Endothelial cell of hepatic sinusoid (primary cell): ENCODE results near the gene SPTBN1.

Experiments used
- in situ Hi-C: cut with HindIII; loops from 2 replicates; pipeline ENCODE4 v1.10.0; 2017; ENCODE audit warnings: low sequenced_read_pairs

Gene SPTBN1

DNA sequence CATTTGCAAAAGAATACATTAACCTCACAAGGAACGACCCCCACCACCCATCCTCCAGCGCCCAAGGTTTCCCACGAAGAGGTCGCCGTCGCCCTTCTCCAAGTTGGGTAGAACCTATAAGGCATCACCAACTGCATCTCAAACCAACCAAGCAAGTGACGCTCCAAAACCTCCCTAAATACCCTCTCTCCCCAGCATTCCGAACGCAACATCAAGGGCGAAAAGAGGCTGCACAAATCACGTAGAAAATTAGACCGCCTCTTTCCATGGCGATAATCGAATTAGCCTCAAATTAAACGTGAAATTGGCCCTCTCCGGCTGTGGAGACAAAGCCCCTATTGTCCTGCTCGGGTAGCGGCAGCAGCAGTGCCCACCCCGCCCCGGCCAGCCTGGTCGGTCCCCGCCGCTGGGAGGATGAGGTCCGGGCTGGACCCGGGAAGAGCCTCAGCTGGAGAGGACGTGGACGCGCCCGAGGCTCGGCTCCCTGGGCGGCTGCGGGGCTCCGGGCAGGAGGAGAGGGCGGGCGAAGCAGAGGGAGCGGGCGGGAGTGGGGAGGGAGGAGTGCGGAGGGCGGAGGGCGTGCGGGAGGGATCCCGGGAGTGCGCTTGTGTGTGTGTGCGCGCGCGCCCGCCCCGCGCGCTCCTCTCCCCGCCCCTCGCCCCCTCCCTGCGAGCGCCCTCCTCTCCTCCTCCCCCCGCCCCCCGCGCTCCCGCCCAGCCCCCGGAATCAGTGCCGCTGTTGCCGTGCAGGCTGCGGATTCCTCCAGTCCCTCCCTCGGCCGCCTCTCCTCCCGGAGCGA, at the start of gene SPTBN1:
Gene SPTBN1 (plus strand): TSS at position 765 of the 799 bp plus-strand sequence. CDS start 70,092 bp downstream, outside the sequence.
- in situ Hi-C loops, result no loop called here

DNA sequence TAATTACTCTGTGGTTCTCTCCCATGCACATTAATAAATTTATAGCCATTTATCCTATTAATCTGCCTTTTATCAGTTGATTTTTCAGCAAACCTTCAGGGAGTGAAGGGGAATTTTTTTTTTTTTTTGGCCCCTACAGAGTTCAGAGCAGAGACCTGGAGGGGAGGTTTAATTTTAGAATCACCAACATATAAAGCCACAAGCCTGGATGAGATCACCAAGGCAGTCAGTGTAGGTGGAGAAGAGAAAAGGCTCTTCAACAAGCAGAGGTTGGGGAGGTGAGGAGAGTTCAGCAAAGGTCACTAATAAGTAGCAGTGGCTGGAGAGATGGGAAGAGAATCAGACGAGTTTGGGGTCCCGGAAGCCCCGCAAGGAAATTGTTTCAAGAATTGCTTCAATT, 48.4 kb upstream of the SPTBN1 start:
- in situ Hi-C loops, result no loop called here

DNA sequence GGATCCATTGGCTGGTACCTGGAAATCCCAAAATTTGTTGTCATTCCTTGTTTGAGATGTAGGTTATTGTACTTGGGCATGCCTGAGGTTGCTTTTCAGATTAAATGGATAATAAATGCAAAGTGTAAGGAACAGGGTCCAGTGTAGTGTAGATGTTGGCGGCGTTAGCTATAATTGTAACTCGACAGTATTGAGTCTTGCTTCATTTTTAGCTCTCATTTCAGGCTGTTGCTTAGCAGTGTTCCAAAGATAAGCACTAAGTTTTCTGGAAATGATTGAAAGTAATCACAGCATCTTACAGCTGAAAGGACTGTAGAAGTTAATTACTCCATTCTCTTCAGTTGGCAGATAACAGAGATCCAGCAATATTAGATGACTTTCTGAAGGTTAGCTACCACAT, 47.8 kb upstream of the SPTBN1 start:
- in situ Hi-C loops, result no loop called here

DNA sequence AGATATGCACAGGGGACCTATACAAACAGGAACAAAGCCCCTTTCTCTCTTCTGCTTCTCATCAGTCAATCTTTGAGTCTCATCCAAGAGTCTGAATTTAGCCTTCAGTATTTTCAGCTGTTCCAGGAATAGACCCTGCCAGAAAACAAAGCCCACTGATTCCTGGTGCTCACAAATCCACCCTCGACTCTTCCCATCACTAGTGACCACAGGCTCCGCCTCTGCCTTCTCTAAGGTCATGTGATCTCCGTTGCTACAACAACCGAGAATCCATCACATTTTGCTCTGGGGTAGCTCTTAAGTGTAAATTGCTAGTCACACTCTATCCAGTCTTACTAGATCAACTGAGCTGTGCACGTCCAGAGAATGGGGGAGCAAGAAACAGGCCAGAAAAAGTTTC, 46.4 kb upstream of the SPTBN1 start:
- in situ Hi-C loops, result no loop called here

DNA sequence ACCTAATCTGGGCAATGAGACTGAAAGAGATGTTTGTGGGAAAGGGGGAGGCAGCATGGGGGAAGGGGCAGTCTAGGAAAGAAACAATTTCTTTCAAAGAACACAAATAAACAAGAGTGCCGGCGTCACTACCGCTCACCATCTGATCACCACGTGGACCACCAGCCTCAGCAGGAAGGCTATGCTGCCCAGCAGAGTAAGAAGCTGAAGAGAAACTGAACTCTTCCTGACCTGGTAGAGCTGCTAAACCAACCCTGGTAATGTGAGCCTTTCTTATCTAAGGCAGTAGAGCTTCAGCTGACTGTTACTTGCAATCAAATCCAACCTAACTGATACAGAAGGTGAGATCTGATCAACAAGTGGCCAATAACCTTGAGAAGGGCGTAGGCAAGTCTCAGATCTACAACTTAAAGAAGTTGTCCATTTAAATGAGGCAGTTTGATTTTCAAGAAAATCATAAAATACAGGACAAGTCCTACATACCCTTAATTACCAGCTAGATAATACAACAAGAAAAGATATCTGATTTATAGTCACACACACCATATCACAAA, 44.2 kb upstream of the SPTBN1 start:
- in situ Hi-C loops, result no loop called here

DNA sequence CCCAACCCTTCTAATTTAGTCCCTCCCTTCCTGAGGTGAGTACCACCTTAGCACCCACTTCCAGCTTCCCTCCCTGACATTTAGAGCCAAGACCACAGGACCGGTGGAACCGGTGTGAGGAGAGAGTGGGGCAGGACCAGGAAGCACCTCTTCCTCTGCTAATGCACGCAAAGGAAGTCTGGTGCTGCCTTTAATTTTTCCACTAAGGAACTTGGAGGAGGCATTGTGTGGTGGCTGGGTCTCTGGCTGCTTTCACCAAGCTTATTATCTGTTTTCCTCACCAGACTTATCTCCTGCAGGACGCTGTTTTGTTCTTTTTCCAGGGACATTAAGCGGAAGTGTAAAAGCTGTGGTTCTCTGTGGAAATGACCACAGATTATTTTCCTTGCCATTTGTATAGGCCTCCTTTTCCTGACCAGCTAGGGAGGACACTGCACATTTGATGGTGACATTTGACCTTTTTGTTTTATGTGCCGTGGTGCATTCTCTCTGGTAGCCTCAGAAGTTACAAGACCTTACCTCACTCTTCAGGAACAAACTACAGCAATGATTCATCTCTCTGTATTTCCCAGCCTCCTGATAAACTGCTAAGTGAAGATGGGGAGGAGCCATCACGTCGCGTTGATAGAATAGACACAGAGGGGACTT, 39.8 kb upstream of the SPTBN1 start:
- in situ Hi-C loops, result no loop called here

DNA sequence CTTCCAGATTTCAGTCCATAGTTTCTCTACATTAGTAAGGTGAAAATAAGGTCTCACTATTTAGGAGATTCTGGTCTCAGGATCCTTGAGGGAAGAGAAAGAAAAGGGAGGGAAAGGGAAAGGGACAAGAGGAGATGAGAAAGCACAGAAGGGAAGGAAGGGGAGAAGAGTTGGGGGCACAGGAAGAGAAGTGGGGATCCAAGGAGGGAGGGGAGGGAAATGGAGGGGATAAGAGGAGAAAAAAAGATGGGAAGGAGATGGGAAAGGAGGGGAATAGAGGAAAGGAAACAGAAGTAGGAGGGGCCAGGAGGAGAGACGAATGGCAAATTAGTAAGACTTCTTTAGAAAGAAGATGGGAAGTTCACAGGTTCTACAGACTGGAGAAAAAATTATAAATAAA, 39.2 kb upstream of the SPTBN1 start:
- in situ Hi-C loops, result no loop called here

DNA sequence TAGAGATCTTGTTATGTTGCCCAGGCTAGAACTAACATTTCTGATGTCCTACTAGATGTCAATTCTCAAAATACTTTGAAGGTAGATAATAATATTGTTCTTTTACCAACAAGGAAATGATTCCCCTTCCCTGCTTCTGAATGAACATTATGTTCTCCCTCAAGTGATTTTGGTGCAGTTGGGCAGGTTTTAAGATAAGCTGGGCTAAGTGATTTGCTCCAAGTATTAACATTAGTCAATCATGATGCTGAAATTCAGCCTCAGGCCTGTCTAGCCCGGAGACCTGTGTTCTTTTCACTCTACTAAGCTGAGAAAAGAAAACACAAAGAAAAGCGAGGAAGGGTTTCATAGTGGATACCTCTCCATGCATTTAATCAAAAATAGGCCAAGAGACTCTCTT, 38.5 kb upstream of the SPTBN1 start:
- in situ Hi-C loops, result no loop called here

DNA sequence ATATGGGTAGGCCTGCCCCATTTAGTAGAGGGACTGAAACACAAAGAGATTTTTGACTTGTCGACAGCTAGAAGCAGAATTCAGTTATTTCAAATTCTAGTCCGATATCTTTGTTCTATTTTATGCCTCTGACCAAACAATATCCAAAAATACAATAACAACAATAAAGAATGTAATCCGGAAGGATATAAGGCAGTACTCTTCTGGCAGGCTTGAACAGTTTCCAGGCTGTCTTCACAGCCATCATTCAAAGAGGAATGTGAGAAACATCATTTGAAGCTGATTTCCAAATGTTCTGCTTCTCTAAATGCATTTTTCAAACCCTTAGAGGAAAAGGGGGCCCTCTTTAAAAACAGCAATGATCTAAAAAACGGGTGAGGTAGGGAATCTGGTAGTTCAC, 36.7 kb upstream of the SPTBN1 start:
- in situ Hi-C loops, result no loop called here

DNA sequence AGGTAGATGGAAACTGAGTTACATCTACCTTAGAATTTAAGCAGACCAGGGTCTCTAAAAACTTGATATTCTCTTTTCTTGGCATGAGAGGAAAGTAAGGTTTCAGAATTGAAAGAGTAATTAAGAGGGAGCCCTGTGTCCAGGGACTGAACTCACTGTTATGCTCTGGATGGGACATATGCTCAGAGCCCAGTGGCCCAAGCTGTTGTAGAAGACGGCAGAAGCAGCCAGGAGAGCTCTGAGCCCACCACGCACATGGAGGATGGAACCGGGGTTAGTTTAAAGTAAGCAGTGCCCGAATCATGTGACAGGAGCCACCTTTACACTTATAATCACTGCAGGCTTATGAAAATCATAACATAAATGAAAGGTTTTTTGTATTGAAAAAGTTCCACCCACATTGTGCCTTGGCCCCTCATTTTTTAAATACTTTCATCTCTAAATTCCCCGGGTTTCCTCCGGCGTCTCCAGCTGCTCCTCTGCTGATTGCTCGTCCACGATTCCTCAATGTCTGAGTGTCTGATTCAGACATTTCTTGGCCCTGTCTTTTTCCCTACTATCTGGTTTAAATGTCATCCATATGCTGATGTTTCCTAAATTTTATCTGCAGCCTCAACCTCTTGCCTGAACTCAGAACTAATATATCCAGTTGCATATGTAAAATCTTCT, 36.1 kb upstream of the SPTBN1 start:
- in situ Hi-C loops, result no loop called here

DNA sequence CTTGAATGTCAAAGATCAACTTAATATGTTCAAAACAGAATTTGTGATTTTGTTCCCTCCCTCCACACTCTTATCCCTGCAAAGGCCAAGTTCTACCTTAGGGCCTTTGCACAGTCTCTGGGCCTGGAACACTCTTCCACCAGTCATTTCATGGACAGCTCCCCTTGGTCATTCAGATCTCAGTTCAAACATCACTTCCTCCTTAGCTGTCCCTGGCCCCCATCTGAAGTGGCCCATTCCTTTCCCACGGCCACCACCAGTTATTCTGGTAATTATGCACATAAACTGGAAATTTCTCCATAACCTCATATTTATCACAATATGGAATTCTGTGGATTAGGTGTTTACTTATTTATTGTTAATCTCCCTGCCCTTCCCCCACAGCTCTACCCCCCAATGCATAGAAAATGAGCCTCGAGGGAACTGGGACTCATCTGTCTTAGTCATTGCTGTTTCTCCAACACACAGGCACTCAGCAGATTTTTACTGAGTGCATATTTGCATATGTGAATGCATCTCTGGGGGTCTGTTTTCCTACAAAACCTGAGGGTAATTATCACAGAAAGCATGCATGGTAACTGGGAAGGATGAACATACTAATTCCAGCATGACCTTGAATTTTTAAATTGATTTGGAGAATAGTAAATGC, 35.5 kb upstream of the SPTBN1 start:
- in situ Hi-C loops, result no loop called here

DNA sequence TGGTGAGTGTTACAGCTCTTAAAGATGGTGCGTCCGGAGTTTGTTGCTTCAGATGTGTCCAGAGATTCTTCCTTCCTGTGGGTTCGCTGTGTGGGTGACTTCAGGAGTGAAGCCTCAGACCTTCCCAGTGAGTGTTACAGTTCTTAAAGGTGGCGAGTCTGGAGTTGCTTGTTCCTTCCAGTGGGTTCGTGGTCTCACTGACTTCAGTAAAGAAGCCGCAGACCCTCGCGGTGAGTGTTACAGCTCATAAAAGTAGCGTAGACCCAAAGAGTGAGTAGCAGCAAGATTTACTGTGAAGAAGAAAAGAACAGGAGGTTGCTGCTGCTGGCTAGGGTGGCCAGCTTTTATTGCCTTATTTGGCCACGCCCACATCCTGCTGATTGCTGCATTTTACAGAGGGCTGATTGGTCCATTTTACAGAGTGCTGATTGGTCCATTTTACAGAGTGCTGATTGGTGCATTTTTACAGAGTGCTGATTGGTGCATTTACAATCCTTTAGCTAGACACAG, 34.0 kb upstream of the SPTBN1 start:
- in situ Hi-C loops, result no loop called here

DNA sequence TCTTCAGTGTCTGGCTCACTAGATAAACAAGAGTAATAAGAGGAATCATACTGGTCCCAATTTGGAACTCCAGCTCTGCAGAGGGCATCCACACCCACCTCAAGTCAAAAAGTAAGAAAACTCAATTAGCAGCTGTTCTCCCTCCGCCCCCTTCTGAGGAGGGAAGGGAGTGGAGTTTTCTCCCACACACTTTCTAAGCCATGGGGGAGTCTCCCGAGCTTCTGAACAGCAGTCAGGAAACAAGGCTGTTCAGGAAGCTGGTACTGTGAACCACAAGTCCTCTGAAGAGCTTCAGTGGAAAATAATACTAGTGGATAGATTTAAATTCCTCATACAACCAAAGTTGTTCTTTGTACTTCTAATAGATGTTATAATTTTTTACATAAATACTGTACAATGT, 32.9 kb upstream of the SPTBN1 start:
- in situ Hi-C loops, result no loop called here

DNA sequence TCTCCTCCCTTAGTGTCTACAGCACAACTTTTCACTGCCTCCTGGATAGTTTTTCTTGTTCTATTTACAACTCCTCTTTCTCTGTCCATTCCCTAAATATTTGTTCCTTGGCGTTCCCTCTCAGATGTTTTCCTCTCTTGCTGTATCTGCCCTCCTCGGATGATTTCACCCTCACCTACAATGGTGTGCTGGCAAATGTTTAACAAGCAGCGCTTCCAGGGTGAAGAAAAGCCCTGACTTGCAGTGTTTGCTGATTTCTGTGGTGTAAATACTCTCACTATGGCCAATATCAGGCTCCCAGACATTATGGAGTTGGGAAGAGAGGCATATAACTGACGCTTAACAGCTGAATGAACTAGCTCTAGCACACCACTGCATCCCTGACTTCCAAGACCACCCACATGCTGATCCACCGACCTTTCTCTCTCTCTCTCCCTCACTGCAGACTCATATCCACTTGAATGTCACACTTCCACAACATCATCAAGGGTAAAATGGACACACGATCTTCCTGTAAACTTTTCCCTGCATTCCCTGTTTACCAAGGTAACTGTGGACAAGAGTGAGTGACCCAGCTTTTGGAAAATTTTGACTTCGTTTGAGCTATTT, 31.5 kb upstream of the SPTBN1 start:
- in situ Hi-C loops, result no loop called here

DNA sequence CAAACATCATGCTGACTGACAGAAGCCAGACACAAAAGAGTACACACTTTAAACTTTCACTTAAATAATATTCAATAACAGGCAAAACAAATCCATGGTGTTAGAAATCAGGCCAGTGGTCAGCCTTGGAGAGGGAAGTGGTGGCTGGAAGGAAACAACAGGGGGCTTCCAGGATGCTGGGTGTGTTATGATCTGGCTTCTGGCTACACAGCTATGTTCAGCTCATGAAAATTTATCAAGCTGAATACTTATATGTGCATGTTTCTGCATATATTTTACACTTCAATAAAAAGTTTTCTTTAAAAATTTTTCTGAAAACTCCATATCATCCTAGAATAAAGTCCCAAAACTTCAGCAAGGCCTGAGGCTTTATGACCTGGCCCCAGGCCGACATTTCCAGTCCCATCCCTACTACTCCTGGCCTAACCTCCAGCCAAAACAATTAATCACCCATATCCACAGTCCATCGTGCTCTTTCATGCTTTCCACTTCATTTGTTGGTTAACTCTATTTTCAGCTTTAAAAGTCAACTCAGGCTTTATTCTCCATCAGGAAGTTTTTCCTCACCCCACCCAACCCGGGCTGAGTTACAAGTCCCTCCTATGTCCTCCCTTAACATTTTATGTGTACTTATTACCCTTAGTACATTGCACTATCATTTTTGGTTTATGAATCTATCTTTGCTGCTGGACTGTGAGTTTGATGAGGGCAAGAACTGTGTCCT, 27.9 kb upstream of the SPTBN1 start:
- in situ Hi-C loops, result no loop called here

DNA sequence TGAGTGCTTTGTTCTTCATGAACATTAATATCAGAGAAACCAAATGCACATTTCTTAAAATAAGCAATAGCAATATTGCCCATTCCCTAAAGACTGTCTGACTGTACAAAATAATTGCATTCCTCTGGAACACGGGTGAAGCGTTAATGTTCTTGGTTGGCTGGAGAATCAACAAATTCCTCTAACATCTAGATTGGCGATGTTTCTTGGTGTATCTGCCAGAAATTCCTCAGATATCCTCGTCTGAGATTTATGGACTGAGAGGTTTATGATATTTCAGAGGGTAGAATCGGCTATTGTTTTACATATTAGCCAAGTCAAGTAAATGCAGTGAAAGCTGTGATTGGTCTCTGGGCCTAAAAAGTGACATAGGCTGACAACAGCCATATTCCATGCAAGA, 27.1 kb upstream of the SPTBN1 start:
- in situ Hi-C loops, result no loop called here

DNA sequence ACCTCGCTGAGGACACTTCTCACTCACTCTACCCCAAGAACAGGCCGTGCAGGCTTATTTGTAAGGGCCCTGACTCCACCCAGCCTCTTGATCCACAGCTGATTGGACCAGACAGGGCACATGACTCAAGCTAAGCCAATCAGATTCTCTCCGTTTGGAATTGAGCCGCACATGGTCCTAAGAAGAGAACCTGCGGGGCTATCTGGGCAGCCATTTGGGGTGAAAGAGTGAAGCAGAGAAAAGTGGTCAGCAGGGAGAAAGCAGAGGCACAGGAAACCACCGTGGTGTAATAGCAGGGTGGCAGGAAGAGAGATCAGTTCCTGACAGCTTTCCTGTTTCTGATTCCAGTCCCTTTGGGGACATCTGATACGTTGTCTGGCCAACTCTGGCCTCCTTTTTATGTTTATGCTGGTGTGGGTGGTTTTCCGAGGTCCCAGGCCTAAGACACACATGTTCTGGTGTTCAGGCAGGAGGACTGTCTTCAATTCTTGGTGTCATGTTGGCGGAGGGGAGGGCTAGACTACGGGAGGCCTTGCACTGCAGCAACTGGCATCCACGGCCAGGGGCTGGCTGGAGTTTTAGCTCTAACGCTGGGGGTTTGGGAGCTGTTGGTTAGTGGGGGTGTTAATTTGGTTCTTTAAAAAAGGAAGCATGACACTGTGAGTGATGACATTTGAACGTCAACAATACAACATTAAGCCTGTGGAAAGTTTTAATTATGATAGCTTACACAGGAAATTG, 26.1 kb upstream of the SPTBN1 start:
- in situ Hi-C loops, result no loop called here

DNA sequence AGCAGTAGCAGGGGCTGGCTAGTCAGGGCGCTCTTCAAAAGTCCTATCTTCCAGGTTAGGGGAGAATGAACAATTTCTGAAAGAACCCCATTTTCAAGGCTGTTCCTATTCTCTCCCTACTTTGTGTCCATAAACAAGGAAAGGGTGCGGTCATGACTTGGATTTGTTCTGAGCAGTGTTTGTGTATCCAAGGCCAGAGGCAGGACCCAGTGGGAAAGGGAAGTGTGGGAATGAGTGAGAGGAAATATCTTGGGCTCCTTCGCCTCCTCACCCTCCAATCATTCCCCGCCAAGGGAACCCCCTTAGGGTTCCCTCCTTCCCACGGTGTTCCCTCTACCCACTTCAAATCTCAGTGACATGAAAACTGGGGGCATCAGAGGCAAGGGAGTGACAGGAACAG, 25.5 kb upstream of the SPTBN1 start:
- in situ Hi-C loops, result no loop called here
